Neural cell (in vitro differentiated cells): Measurements from ENCODE around the gene CAMK1D. TPM values are rescaled to one million over a fixed set of nuclear protein-coding genes. Genes with fewer than 3 reads are reported as not detected.

Source experiments
- H2AFZ ChIP-seq: fragments of 200-600, 300-800 bp; sonication (generic), shearing (Covaris generic); 2 replicates; pipeline ENCODE4 v1.6.0; 2014; ENCODE audit warnings: low read depth, mild to moderate bottlenecking, antibody characterized with exemption, low read length, moderate library complexity
- H3F3A ChIP-seq: fragments of 200-600 bp; shearing (Covaris generic); 2 replicates; pipeline ENCODE4 v1.6.1; 2016; ENCODE audit warnings: mild to moderate bottlenecking, moderate library complexity, mixed read lengths, antibody characterized with exemption, low read length; ENCODE audit not compliant: insufficient read depth, poor library complexity, severe bottlenecking
- H3K27ac ChIP-seq: fragments of 200-600, 300-800 bp; sonication (generic), shearing (Covaris generic); 2 replicates; pipeline ENCODE4 v1.5.1; 2014; ENCODE audit warnings: mild to moderate bottlenecking, low read length, moderate library complexity
- H3K27me3 ChIP-seq: fragments of 300-800, 200-600 bp; sonication (generic), shearing (Covaris generic); 2 replicates; pipeline ENCODE4 v1.6.0; 2014; ENCODE audit warnings: mild to moderate bottlenecking, low read depth, low read length, moderate library complexity; ENCODE audit not compliant: insufficient read depth
- H3K36me3 ChIP-seq: fragments of 300-800, 200-600 bp; sonication (generic), shearing (Covaris generic); 2 replicates; pipeline ENCODE4 v1.5.1; 2014; ENCODE audit warnings: mild to moderate bottlenecking, antibody characterized with exemption, low read length, moderate library complexity; ENCODE audit not compliant: insufficient read depth
- H3K4me2 ChIP-seq: fragments of 300-800, 200-600 bp; sonication (generic), shearing (Covaris generic); 2 replicates; pipeline ENCODE4 v1.6.0; 2014; ENCODE audit warnings: mild to moderate bottlenecking, low read length
- H3K4me3 ChIP-seq: fragments of 300-800, 200-600 bp; sonication (generic), shearing (Covaris generic); 2 replicates; pipeline ENCODE4 v1.5.1; 2014; ENCODE audit warnings: mild to moderate bottlenecking, low read length, moderate library complexity
- H3K79me2 ChIP-seq: fragments of 200-600 bp; shearing (Covaris generic); replicated peaks from 2 replicates; pipeline ENCODE4 v1.6.0; 2014; ENCODE audit warnings: mild to moderate bottlenecking, low read length, moderate library complexity; ENCODE audit not compliant: insufficient read depth
- H3K9ac ChIP-seq: fragments of 300-800, 200-600 bp; sonication (generic), shearing (Covaris generic); 2 replicates; pipeline ENCODE4 v1.6.1; 2016; ENCODE audit warnings: mild to moderate bottlenecking, low read length, mixed read lengths
- H3K9me2 ChIP-seq: fragments of 200-600 bp; shearing (Covaris generic); 2 replicates; pipeline ENCODE4 v1.6.1; 2016; ENCODE audit warnings: mild to moderate bottlenecking, low read length, mixed read lengths; ENCODE audit not compliant: insufficient read depth
- H3K9me3 ChIP-seq: fragments of 200-600, 300-800 bp; sonication (generic), shearing (Covaris generic); 2 replicates; pipeline ENCODE4 v1.6.1; 2016; ENCODE audit warnings: mild to moderate bottlenecking, mixed run types, low read length, moderate library complexity, mixed read lengths
- H4K20me1 ChIP-seq: fragments of 200-600 bp; shearing (Covaris generic); 2 replicates; pipeline ENCODE4 v1.6.1; 2016; ENCODE audit warnings: mild to moderate bottlenecking, mixed run types; ENCODE audit not compliant: insufficient read depth
- EP300 ChIP-seq: fragments of 450-650 bp; conservative IDR thresholded peaks from 2 replicates; pipeline ENCODE4 v1.6.1; 2014; ENCODE audit warnings: antibody characterized with exemption, mild to moderate bottlenecking, moderate library complexity; ENCODE audit not compliant: poor library complexity, severe bottlenecking
- EZH2 ChIP-seq: fragments of 200-600, 300-800 bp; shearing (Covaris generic), sonication (generic); IDR thresholded peaks from 2 replicates; pipeline ENCODE4 v1.6.1; 2014; ENCODE audit warnings: antibody characterized with exemption, low read length, borderline replicate concordance, mild to moderate bottlenecking; ENCODE audit not compliant: insufficient read depth, poor library complexity, severe bottlenecking
- MXI1 ChIP-seq: fragments of 450-650 bp; conservative IDR thresholded peaks from 2 replicates; pipeline ENCODE4 v1.6.1; 2014; ENCODE audit warnings: antibody characterized with exemption, mild to moderate bottlenecking; ENCODE audit not compliant: poor library complexity, severe bottlenecking
- POLR2AphosphoS5 ChIP-seq: IDR thresholded peaks from 2 replicates; pipeline ENCODE4 v1.6.1; 2012
- RAD21 ChIP-seq: fragments of 450-650 bp; conservative IDR thresholded peaks from 2 replicates; pipeline ENCODE4 v1.6.1; 2014; ENCODE audit warnings: antibody characterized with exemption, mild to moderate bottlenecking, moderate library complexity
- SMC3 ChIP-seq: fragments of 450-650 bp; conservative IDR thresholded peaks from 2 replicates; pipeline ENCODE4 v1.6.1; 2014; ENCODE audit warnings: antibody characterized with exemption, mild to moderate bottlenecking, moderate library complexity; ENCODE audit not compliant: poor library complexity
- TAF1 ChIP-seq: IDR thresholded peaks from 2 replicates; pipeline ENCODE4 v1.6.1; 2012; ENCODE audit warnings: low read depth
- polyA plus RNA-seq: library from polyadenylated mRNA; depleted of rRNA; stranded (reverse); fragments of >200 nt; gene quantifications from 2 replicates; pipeline ENCODE4 v1.2.3, GENCODE V29; 2014
- TF ChIP-seq, protein P1 (sequence below): IDR thresholded peaks from 2 replicates; pipeline ENCODE4 v1.6.1; 2012; ENCODE audit warnings: borderline replicate concordance
- TF ChIP-seq, protein P2 (sequence below): fragments of 450-650 bp; IDR thresholded peaks from 2 replicates; pipeline ENCODE4 v1.5.1; 2014; ENCODE audit warnings: antibody characterized with exemption, mild to moderate bottlenecking, moderate library complexity; ENCODE audit not compliant: poor library complexity, severe bottlenecking

Gene CAMK1D
- polyA plus RNA-seq, 1 donor from 2014 or later = 13.8 TPM

DNA sequence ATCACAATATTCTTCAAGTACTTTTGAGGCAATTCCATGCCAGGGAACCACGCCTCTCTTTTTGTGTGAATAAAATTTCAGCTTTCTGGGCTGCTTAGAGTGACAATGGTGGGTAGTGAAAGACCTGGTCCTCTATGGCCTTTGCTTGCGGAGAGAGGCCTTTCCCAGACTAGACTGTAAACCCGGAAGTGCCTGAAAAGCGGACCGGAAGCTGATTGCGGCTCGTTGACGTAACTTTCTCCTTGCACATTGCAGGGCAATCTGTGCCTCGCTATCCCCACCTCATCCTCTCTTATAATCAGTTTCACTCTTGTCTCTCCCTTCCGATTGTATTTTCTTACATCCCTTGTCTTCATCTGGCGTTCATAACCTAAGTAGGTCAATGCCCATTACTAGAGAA, 310.4 kb downstream of the CAMK1D start:
- H3K79me2 ChIP-seq = no peaks in the 10 kb centered on the region
- H3K27me3 ChIP-seq = no peaks in the 10 kb centered on the region
- no peak overlapping the region for H2AFZ ChIP-seq
- H3K9me2 ChIP-seq = no peaks in the 10 kb centered on the region
- no peaks in the 10 kb centered on the region for H4K20me1 ChIP-seq
- H3K27ac ChIP-seq = no peak overlapping the region
- H3K4me2 ChIP-seq = no peak overlapping the region
- TF ChIP-seq MXI1 (no peak), EZH2 (no peak)
- TF ChIP-seq, protein P1, sequence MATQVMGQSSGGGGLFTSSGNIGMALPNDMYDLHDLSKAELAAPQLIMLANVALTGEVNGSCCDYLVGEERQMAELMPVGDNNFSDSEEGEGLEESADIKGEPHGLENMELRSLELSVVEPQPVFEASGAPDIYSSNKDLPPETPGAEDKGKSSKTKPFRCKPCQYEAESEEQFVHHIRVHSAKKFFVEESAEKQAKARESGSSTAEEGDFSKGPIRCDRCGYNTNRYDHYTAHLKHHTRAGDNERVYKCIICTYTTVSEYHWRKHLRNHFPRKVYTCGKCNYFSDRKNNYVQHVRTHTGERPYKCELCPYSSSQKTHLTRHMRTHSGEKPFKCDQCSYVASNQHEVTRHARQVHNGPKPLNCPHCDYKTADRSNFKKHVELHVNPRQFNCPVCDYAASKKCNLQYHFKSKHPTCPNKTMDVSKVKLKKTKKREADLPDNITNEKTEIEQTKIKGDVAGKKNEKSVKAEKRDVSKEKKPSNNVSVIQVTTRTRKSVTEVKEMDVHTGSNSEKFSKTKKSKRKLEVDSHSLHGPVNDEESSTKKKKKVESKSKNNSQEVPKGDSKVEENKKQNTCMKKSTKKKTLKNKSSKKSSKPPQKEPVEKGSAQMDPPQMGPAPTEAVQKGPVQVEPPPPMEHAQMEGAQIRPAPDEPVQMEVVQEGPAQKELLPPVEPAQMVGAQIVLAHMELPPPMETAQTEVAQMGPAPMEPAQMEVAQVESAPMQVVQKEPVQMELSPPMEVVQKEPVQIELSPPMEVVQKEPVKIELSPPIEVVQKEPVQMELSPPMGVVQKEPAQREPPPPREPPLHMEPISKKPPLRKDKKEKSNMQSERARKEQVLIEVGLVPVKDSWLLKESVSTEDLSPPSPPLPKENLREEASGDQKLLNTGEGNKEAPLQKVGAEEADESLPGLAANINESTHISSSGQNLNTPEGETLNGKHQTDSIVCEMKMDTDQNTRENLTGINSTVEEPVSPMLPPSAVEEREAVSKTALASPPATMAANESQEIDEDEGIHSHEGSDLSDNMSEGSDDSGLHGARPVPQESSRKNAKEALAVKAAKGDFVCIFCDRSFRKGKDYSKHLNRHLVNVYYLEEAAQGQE = no peak
- TF ChIP-seq, protein P2, sequence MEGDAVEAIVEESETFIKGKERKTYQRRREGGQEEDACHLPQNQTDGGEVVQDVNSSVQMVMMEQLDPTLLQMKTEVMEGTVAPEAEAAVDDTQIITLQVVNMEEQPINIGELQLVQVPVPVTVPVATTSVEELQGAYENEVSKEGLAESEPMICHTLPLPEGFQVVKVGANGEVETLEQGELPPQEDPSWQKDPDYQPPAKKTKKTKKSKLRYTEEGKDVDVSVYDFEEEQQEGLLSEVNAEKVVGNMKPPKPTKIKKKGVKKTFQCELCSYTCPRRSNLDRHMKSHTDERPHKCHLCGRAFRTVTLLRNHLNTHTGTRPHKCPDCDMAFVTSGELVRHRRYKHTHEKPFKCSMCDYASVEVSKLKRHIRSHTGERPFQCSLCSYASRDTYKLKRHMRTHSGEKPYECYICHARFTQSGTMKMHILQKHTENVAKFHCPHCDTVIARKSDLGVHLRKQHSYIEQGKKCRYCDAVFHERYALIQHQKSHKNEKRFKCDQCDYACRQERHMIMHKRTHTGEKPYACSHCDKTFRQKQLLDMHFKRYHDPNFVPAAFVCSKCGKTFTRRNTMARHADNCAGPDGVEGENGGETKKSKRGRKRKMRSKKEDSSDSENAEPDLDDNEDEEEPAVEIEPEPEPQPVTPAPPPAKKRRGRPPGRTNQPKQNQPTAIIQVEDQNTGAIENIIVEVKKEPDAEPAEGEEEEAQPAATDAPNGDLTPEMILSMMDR = no peak
- H3K9ac ChIP-seq = no peak overlapping the region
- no peaks in the 10 kb centered on the region for H3F3A ChIP-seq
- H3K36me3 ChIP-seq = no peaks in the 10 kb centered on the region
- H3K9me3 ChIP-seq = no peaks in the 10 kb centered on the region
- H3K4me3 ChIP-seq = no peak overlapping the region

DNA sequence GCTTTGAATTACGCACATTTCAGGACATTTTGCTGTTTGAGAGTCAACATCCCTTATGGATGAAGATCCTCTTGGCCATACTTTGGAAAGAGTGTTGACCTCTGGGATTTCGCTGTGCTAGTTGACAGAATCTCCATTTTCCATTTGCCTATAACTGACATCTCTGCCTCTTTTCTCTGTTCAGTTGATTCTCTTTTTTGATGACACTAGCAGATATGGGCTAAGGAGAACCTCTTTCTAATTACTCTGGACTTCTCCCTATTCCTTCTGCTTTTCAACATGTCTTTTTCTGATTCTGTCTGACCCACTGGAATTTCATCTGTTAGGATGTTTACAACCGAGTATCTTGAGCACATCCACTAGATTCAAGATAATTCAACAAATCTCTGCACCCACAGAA, 311.5 kb downstream of the CAMK1D start:
- H3F3A ChIP-seq = no peaks in the 10 kb centered on the region
- H2AFZ ChIP-seq = no peak overlapping the region
- H4K20me1 ChIP-seq = no peaks in the 10 kb centered on the region
- no peaks in the 10 kb centered on the region for H3K9me2 ChIP-seq
- H3K4me2 ChIP-seq = no peak overlapping the region
- no peak overlapping the region for H3K9ac ChIP-seq
- H3K4me3 ChIP-seq = no peak overlapping the region
- H3K27me3 ChIP-seq = no peaks in the 10 kb centered on the region
- TF ChIP-seq, protein P1 = no peak
- TF ChIP-seq EP300 (no peak), TAF1 (no peak), RAD21 (no peak), SMC3 (no peak), MXI1 (no peak), POLR2AphosphoS5 (no peak), EZH2 (no peak)
- TF ChIP-seq, protein P2 = no peak
- H3K27ac ChIP-seq = no peak overlapping the region
- H3K9me3 ChIP-seq = no peaks in the 10 kb centered on the region
- no peaks in the 10 kb centered on the region for H3K79me2 ChIP-seq
- no peaks in the 10 kb centered on the region for H3K36me3 ChIP-seq
